K562 (cell line): ENCODE measurements around the gene ILK. TPM values are rescaled to one million over a fixed set of nuclear protein-coding genes. Genes with fewer than 3 reads are reported as not detected.

Experiments
- CC2D1A ChIP-seq: fragments of 450-650 bp; IDR thresholded peaks from 2 replicates; pipeline ENCODE4 v1.6.1; 2017; ENCODE audit warnings: mild to moderate bottlenecking
- ELF2 ChIP-seq: fragments of 250-450 bp; sonication (Bioruptor Pico); IDR thresholded peaks from 2 replicates; pipeline ENCODE4 v1.5.0; 2021; ENCODE audit warnings: mild to moderate bottlenecking
- ELF4 ChIP-seq: fragments of 450-650 bp; formaldehyde crosslinking; IDR thresholded peaks from 2 replicates; pipeline ENCODE4 v1.4.0; 2022; ENCODE audit warnings: missing genetic modification characterization
- EP300 ChIP-seq: IDR thresholded peaks from 2 replicates; pipeline ENCODE4 v1.6.1; 2012; ENCODE audit warnings: low read length, improper control_type of control experiment
- GTF2A2 ChIP-seq: IDR thresholded peaks from 2 replicates; pipeline ENCODE4 v1.6.1; 2016; ENCODE audit warnings: mild to moderate bottlenecking, missing genetic modification characterization, missing compliant biosample characterization
- HBP1 ChIP-seq: fragments of 450-650 bp; formaldehyde crosslinking; IDR thresholded peaks from 2 replicates; pipeline ENCODE4 v1.4.0; 2022; ENCODE audit warnings: missing genetic modification characterization
- HDAC2 ChIP-seq: fragments of 450-650 bp; IDR thresholded peaks from 2 replicates; pipeline ENCODE4 v1.6.1; 2016; ENCODE audit warnings: mild to moderate bottlenecking
- KAT8 ChIP-seq: fragments of 450-650 bp; IDR thresholded peaks from 2 replicates; pipeline ENCODE4 v1.6.1; 2016; ENCODE audit warnings: low read depth, mild to moderate bottlenecking
- L3MBTL2 ChIP-seq: fragments of 450-650 bp; IDR thresholded peaks from 2 replicates; pipeline ENCODE4 v1.6.1; 2016; ENCODE audit warnings: mild to moderate bottlenecking, moderate library complexity
- MIER1 ChIP-seq: fragments of 450-650 bp; IDR thresholded peaks from 2 replicates; pipeline ENCODE4 v1.6.1; 2016; ENCODE audit warnings: antibody characterized with exemption, mild to moderate bottlenecking, low read depth
- MTA3 ChIP-seq: fragments of 450-650 bp; formaldehyde crosslinking; IDR thresholded peaks from 2 replicates; pipeline ENCODE4 v1.6.1; 2017; ENCODE audit warnings: mild to moderate bottlenecking, borderline replicate concordance
- NEUROD1 ChIP-seq: fragments of 150-350 bp; IDR thresholded peaks from 2 replicates; pipeline ENCODE4 v1.6.1; 2014; ENCODE audit warnings: borderline replicate concordance, low read length, low read depth; ENCODE audit not compliant: partially characterized antibody
- NFE2L1 ChIP-seq: fragments of 450-650 bp; IDR thresholded peaks from 2 replicates; pipeline ENCODE4 v1.6.1; 2016; ENCODE audit warnings: missing genetic modification characterization, low read depth, mild to moderate bottlenecking, missing compliant biosample characterization, moderate library complexity, borderline replicate concordance
- PPARD ChIP-seq: fragments of 250-450 bp; sonication (Bioruptor Pico); IDR thresholded peaks from 2 replicates; pipeline ENCODE4 v1.8.0; 2022; ENCODE audit warnings: inconsistent platforms, mild to moderate bottlenecking, moderate library complexity
- PRPF4 ChIP-seq: fragments of 200-400 bp; formaldehyde crosslinking; IDR thresholded peaks from one replicate; pipeline ENCODE4 v1.6.1; 2017; ENCODE audit warnings: low read length, low read depth, mild to moderate bottlenecking; ENCODE audit not compliant: insufficient read depth, poor library complexity, severe bottlenecking
- SMAD3 ChIP-seq: fragments of 450-650 bp; formaldehyde crosslinking; conservative IDR thresholded peaks from 2 replicates; pipeline ENCODE4 v1.4.0; 2020; ENCODE audit warnings: mild to moderate bottlenecking
- SMARCC2 ChIP-seq: fragments of 450-650 bp; IDR thresholded peaks from 2 replicates; pipeline ENCODE4 v1.6.1; 2017; ENCODE audit warnings: antibody characterized with exemption, moderate library complexity, mild to moderate bottlenecking, low read depth
- SRSF9 ChIP-seq: fragments of 200-400 bp; formaldehyde crosslinking; IDR thresholded peaks from 2 replicates; pipeline ENCODE4 v1.6.1; 2017; ENCODE audit warnings: low read depth, low read length, borderline replicate concordance
- TEAD1 ChIP-seq, 2 experiments: fragments of 450-650 bp in 1 of 2; sonication (generic) in 1 of 2; formaldehyde crosslinking; IDR thresholded peaks; 2 replicates each; pipeline versions ENCODE4 v1.4.0 to v1.8.0; 2020 to 2022; ENCODE audit warnings: mild to moderate bottlenecking in 2 of 2, missing genetic modification reagents in 1 of 2
- ZBED1 ChIP-seq: IDR thresholded peaks from 2 replicates; pipeline ENCODE4 v1.6.1; 2014
- ZFP1 ChIP-seq: fragments of 450-650 bp; formaldehyde crosslinking; IDR thresholded peaks from 2 replicates; pipeline ENCODE4 v1.4.0; 2020; ENCODE audit warnings: mild to moderate bottlenecking, mixed read lengths
- ZKSCAN3 ChIP-seq: fragments of 250-450 bp; sonication (Bioruptor Pico); IDR thresholded peaks from 2 replicates; pipeline ENCODE4 v1.4.0; 2020
- ZNF263 ChIP-seq: sonication (generic); formaldehyde crosslinking; IDR thresholded peaks from 2 replicates; pipeline ENCODE4 v1.8.0; 2022; ENCODE audit warnings: mild to moderate bottlenecking, missing genetic modification reagents, borderline replicate concordance
- polyA plus RNA-seq, 8 experiments: library from polyadenylated mRNA; depleted of rRNA in 4 of 8; stranded (reverse) in 5 of 8; unstranded in 3 of 8; fragments of >200 nt; fragmentation: Nextera tagmentation in 2 of 8; fragmentation: Illumina TruSeq in 1 of 8; extraction: Ambion mirVana in 2 of 8; extraction: Trizol in 1 of 8; gene quantifications; 2 replicates each; pipeline versions ENCODE4 v1.2.1 to v1.2.3, GENCODE V29; 2011 to 2014; ENCODE audit warnings: inconsistent platforms in 1 of 8, missing spikeins in 1 of 8
- total RNA-seq, 7 experiments: library from RNA; depleted of rRNA in 6 of 7; stranded (reverse); fragments of >200 nt in 6 of 7; fragmentation: Illumina TruSeq in 2 of 7; extraction: Trizol in 2 of 7; gene quantifications; 2 replicates each; pipeline versions ENCODE4 v1.2.1 to v1.2.3, GENCODE V29; 2011 to 2021; ENCODE audit warnings: low replicate concordance in 1 of 7
- TF ChIP-seq, protein P1 (sequence below), 2 experiments: IDR thresholded peaks; 2 replicates each; pipeline ENCODE4 v1.6.1; 2012; ENCODE audit warnings: improper control_type of control experiment in 2 of 2, low read depth in 2 of 2, low read length in 2 of 2, borderline replicate concordance in 1 of 2
- TF ChIP-seq, protein P2 (sequence below): fragments of 250-450 bp; sonication (Bioruptor Pico); IDR thresholded peaks from 2 replicates; pipeline ENCODE4 v1.8.0; 2022; ENCODE audit warnings: moderate library complexity, mild to moderate bottlenecking, inconsistent platforms

Gene ILK
- total and polyA plus RNA-seq, 9 of the 15 experiments (the other 6 are each of a cell fraction or from before 2014, with no cell fraction given): 43.3 to 95.9 (median 58.9) TPM

GRCh38 chr11:6619004-6619745, 15.6 kb downstream of the ILK start, which contains the start of gene TPP1 (continued):
- TF ChIP-seq, protein P1, sequence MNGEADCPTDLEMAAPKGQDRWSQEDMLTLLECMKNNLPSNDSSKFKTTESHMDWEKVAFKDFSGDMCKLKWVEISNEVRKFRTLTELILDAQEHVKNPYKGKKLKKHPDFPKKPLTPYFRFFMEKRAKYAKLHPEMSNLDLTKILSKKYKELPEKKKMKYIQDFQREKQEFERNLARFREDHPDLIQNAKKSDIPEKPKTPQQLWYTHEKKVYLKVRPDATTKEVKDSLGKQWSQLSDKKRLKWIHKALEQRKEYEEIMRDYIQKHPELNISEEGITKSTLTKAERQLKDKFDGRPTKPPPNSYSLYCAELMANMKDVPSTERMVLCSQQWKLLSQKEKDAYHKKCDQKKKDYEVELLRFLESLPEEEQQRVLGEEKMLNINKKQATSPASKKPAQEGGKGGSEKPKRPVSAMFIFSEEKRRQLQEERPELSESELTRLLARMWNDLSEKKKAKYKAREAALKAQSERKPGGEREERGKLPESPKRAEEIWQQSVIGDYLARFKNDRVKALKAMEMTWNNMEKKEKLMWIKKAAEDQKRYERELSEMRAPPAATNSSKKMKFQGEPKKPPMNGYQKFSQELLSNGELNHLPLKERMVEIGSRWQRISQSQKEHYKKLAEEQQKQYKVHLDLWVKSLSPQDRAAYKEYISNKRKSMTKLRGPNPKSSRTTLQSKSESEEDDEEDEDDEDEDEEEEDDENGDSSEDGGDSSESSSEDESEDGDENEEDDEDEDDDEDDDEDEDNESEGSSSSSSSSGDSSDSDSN (IDR thresholded peaks at IDR 0.05; ENCODE audit: borderline replicate concordance in 1 of 2, low read depth in 2 of 2, low read length in 2 of 2): no peak
- TF ChIP-seq HDAC2 (peak; percentile 86; the same call in 1 of the 2 replicates), KAT8 (no peak), SRSF9 (no peak), NEUROD1 (peak; percentile 31), MTA3 (peak; percentile 48; the same call in 1 of the 2 replicates), ZBED1 (no peak), ELF2 (CRISPR knock-in tag) (peak; percentile 71; the same call in 1 of the 2 replicates), ZKSCAN3 (CRISPR knock-in tag) (no peak), L3MBTL2 (0 out of 2 replicates have a peak, but pooled peaks have one; percentile 17), SMAD3 (CRISPR knock-in tag) (no peak), CC2D1A (no peak), SMARCC2 (no peak), NFE2L1 (no peak), ZNF263 (peak; percentile 23; the same call in 1 of the 2 replicates), GTF2A2 (tag) (no peak), ELF4 (CRISPR knock-in tag) (0 out of 2 replicates have a peak, but pooled peaks have one; percentile 2), ZFP1 (CRISPR knock-in tag) (0 out of 2 replicates have a peak, but pooled peaks have one; percentile 18), PPARD (no peak), TEAD1 (CRISPR knock-in tag; IDR thresholded peaks at IDR 0.05) (no peak), PRPF4 (no peak), EP300 (no peak; the same call in 1 of the 2 replicates), MIER1 (no peak), HBP1 (no peak)
- TF ChIP-seq, protein P2, sequence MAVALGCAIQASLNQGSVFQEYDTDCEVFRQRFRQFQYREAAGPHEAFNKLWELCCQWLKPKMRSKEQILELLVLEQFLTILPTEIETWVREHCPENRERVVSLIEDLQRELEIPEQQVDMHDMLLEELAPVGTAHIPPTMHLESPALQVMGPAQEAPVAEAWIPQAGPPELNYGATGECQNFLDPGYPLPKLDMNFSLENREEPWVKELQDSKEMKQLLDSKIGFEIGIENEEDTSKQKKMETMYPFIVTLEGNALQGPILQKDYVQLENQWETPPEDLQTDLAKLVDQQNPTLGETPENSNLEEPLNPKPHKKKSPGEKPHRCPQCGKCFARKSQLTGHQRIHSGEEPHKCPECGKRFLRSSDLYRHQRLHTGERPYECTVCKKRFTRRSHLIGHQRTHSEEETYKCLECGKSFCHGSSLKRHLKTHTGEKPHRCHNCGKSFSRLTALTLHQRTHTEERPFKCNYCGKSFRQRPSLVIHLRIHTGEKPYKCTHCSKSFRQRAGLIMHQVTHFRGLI: no peak
